NCI-H345 (cell line): ENCODE measurements around the gene LOX.
"Not testable (repeated sequence)": the region's sequence is repeated elsewhere in the genome, so short reads cannot be mapped to it uniquely, and the experiment has no call there.

Experiments used
- DNase-seq: peaks from one replicate; lab custom pipeline; 2025; lab: John Stamatoyannopoulos, UW

LOX gene

DNA sequence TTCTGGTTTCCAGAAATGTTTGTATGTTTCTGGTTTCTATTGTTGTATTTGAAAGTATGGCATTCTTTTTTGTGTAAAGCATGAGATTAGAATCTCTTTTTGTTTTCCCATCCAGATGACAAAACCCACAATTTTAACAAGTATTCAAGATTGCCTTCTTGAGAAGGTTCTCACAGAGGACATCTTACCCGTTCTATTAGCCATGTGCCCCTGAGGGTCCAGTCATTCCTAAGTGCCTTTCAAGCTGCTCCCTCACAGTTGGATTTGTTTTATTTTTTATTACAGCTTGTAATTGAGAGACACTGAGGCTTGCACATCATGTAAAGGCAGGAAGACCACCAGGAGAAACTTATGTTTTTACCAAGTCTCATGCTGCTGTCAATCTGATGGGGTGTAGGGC lies 19.3 kb upstream of the LOX start:
- DNase-seq, result no peak

DNA sequence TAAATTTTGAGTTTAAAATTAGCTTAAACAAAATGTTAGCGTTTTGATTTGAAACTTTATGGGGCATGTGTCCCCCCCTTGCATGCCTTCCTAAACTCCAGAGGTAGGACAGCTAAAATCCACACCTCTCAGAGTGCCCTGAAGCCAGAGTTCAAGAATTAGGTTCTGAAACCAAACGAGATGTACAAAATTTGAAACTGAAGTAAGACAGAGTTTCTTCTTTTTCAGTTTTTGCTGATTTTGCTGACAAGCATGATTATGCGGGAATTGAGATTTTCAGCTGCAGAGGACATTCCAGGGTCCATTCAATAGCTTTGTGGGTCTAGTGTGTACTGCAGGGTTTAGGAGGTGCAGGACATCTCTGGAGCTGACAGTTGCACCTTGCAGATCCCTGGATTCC lies 17.1 kb upstream of the LOX start:
- no peak for DNase-seq

DNA sequence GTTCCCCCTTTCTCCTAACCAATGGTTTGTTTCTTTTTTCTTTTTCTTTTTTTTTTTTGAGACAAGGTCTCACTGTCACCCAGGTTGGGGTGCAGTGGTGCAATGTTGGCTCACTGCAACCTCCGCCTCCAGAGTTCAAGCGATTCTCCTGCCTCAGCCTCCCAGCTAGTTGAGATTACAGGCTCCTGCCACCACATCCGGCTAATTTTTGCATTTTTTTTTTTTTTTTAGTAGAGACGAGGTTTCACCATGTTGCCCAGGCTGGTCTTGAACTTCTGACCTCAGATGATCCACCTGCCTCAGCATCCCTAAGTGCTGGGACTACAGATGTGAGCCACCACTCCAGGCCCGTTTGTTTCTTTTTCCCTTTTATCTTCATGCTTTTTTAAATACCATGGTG lies 16.2 kb upstream of the LOX start:
- not testable (repeated sequence) for DNase-seq

DNA sequence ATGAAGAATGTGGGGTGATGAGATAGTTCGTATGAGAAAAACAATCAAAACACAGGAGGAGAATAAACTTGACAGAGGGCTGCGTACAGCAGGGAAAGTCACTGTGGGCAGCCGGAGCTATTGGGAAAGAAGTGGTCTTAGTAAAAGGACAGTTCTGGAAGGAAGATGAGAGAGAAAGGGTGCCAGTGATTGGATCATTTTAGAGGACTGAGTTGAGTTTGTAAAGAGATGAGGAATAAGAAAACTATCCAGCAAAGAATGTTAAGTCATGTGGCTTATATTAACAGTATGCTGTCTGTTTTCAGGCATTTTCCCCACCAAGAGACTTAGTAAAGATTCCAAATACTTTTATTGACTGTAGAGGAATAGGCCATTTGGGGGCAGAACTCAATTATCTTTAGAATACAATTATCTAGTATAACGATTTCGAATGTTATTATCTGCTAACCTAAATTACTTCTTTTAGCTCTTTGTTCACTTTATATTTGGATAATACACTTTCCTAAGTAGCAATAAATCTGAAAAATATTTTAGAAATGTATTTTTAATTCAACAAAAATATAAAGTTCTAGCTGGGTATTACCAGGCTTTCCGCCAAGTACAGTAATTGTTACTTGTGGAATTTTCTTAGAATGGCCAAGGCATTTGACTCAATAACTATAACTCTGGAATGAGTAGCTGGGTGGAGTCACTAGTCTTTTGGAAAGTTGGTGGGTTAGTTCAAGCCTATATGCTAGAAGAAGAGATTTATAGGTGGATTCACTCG lies 15.5 kb upstream of the LOX start:
- no peak for DNase-seq

DNA sequence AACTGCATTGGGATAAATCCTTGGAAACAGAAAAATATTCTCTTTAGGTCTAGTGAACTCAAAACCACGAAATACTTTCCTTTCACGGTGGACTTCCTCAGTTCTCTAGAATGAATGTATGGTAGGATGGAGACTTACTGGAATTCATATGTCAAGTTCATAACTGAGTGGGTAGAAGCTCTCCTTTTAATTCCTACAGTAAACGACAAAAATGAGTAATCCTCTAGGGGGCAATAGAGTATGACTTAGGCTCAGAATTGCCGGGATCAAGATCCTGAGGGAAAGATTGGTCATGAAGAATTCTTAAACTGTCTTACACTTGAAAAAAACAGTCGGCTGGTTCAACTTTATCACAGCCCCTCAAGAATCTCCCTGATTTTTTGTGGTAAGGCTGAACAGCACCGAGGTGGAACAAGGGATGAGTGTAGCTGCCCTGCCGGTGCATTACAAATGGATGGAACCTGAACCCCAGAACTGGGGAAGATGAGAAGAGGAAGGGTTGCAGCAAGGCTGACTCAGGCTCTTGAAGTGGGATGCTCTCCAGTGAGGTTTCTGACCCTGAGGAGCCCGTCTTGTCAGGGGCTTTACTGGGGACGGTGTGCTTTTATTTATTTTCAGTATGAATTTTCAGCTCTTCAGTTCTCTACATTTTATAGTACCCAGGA lies 14.0 kb upstream of the LOX start:
- no peak for DNase-seq

DNA sequence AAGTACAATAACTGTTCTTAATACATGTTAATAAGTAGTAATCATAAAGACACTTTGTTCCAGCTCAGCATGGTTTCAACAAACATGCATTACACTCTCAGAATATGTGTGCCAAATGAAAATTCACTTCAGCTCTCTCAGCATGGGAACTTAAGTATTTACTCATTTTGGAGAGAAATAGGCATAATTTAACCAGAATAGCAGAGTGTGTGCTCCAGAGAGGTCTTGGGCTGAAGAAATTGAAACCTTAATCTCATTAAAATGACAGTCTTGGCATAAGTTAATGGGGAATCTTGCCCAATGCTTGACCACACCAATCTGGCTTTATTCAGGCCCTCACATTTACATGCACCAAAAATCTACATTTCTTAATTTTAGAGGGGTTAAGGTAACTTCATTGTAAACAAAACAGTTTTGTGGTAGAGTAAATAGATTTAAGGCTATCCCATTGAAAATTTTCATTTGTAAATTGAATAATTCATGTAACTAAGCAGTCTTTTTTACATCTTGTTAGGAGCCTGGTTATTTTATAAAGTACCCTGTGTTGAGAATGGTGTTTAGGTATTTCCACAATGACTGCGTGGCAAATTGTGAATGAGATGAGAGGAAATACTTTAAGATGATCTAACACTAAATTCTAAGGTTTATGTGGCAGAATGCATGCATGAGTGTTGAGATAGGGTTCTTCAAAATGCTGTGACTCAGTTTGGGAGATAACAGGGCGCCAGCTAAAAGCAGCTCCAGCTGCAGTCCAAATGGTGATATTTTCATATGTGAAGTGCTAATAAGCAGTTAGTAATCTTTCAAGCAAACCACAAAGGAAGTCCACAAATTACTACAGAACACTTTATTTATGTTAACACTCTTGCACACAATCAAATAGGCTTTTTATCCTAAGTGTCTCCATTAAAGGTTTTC lies 11.3 kb upstream of the LOX start:
- no peak for DNase-seq

DNA sequence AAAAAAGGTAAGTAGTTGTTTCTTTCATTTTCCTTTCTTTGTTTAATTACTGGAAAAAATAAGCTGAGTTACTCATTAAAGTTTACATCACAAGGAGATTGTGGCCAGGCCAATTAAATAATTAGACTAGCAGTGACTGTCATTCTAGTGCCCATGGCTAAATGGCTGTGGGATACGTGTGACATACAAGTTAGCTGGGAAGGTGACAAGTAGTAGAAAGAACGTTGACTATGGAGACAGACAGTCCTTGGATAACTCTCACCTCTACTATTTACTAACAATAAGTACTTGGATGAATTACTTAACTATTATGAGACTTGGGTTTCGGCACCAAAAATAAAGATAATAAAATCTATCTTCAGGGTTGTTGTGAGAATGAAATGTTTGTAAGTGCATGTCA lies 7.0 kb upstream of the LOX start:
- no peak for DNase-seq

DNA sequence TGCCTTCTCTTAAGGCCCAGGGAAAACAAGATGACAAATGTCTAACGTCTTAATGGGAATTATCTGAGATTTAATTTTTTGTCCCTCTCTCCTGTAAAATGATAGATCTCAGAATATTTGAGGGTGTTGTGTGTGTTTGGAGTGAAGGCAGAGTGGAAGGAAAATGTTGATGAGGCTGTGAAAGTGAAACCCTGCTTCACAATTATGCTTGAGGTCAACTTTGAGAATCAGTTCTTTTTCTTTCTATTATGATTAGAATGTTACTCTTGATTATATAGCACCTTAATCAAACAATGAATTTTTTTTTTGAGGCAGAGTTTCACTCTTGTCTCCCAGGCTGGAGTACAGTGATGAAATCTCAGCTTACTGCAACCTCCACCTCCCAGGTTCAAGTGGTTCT lies 5.5 kb upstream of the LOX start:
- no peak for DNase-seq

DNA sequence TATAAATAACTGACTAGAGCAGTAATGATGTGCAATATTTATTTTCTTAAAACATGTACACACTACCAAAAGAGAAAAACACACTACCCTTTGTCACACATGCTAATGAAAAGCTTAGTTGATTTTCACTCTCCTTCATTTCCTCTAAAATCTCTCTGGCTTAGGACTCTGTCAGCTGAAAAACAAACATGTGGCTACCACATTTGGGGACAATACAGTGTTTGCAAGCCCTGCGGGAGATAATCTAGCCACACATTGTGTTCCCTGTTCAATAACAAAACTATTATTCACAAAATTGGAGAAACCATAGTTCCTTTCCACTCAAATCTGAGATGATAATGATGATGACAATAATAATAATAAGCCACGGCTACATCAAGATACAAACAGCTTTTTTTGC lies 3.5 kb upstream of the LOX start:
- DNase-seq, result no peak

DNA sequence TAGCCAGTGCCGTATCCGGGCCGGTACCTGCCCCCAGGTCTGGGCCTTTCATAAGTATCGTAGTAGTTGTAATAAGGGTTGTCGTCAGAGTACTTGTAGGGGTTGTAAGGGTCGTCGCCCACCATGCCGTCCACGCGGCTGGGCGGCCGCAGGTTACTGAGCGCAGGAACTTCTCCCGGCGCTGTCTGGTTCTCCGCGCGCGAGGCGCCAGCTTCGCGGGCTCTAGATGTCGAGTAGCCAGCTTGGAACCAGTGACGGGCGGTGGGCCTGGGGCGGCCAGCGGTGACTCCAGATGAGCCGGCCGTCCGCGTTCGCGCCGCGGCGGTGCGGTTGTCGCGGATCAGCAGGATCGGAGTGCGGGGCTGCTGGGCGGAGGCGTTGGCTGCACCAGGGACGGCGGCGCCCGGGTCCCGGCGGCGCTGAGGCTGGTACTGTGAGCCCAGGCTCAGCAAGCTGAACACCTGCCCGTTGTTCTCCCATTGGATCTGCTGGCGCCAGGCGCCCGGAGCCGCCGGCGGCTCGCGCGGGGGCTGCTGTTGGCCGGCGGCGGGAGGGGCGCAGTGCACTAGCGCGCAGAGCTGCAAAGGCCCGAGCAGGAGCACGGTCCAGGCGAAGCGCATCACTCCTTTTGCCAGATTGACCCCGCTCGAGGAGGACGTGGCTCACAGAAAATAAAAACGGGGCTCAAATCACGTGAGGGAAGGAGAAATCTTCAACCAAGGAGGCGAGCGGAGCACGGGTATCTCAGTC lies 518 bp downstream of the LOX start:
- DNase-seq, result peak; percentile 5

DNA sequence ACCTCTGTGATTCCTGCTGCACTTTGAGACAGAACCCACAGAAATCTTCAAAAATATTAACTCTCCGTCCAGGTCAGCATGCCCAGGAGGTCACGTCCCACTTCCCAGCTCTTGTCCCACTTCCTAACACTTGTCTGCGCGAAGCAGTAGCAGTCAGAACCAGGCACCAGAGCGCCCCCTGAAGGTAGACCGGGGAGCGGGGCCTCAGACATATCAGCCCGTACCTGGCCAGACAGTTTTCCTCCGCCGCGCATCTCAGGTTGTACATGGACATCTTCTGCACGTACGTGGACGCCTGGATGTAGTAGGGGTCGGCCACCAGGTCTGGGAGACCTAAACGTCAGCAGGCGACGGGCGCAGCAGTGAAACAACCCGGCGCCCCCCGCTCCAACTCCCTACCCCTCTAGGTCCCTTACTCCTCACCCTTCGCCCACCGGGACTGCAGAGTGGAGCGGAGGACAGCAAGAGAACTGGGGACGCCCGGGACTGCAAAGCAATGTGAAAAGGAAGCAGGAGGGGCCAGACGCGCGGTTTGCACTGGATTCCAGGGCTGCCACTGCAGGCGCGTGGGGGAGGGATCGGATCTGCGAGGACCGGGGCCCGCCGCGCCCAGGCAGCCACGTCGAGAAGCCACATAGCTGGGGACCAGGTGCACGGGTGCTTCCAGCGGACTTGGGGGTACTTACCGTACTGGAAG lies 1.2 kb downstream of the LOX start:
- peak; percentile 59 for DNase-seq

DNA sequence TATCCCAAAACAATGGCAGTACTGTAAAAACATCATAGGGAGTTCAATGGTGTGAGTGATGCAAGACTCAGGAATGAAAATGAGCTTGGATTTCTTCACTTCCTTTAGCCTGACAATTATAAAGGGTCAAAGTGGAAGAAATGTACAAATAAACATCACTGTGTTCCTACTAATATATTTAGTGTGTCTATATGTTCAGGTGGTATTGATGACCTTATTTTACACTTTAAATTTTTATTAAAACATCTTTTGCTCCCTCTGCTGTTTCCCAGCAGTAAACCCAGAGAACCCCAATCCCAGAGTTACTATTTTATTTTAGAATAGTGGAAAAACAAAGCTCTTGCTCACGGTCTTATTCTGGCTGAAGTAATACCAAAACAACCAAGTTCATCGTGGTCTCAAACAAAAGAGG lies 2.0 kb downstream of the LOX start:
- DNase-seq, result no peak

DNA sequence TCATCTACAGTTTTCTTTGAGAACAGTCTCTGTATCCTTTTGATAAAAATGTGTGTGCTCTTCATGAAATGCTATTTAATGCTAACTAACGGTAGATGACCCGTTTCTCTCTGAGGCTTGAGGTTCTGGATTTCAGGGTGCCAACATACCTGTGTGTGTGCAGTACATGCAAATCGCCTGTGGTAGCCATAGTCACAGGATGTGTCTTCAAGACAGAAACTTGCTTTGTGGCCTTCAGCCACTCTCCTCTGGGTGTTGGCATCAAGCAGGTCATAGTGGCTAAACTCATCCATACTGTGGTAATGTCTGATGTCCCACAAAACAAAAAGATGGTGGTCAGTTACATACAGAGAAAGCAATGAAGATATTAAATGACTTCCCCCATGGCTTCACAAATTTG lies 4.2 kb downstream of the LOX start:
- DNase-seq, result no peak

DNA sequence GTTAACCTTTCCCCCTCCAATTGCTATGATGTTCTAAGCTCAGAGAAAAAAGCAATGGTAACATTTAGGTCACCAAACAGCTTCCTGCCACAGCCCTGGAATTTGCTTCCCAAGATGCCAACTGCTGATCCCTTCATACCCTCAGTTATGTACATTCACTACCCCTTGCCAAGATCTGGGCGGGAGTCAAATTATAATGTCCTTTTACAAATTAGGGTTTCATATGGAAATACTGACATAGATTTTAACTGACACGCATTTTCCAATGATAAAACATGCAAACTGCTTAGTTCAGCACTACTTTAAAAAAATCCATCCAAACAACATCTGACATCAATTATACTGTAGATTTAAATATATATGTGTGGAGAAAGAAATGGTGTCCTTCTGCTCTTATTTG lies 5.0 kb downstream of the LOX start:
- no peak for DNase-seq

DNA sequence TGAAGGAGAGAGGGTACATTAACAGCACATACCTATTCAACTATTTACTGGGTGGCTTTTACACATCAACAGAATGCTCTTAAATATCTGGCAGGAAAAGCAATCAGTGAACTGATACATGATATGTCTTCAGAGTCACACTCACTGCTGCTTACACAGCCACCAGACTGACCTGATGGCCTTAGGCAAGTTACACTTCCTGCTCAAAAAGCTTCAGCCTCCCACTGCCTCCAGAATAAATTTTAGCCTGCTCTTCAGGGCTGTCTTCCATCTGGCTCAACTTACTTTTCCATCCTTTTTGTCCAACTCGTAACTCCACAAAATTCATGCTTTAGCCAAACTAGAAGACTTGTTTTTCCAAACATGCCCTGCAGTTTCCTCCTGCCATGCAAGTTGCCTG lies 10.7 kb downstream of the LOX start:
- no peak for DNase-seq

DNA sequence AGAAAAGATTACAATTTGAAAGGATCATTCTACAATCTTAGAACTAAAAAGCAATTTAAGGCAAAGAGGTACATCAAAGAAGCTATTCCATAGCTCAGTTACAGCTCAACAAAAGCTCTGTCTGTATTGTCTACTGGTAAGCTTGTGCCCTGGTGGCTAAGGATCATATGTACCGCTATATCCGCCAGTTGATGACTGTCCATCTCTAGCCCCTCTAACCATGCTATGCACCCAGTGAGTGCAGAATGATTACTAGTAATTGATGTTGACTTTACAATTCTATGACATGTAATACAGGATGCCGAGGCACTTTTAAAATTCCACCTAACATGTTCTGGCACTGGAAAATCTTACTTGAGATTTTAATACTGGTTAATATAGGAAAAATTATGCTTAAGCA lies 13.1 kb downstream of the LOX start:
- DNase-seq, result no peak

DNA sequence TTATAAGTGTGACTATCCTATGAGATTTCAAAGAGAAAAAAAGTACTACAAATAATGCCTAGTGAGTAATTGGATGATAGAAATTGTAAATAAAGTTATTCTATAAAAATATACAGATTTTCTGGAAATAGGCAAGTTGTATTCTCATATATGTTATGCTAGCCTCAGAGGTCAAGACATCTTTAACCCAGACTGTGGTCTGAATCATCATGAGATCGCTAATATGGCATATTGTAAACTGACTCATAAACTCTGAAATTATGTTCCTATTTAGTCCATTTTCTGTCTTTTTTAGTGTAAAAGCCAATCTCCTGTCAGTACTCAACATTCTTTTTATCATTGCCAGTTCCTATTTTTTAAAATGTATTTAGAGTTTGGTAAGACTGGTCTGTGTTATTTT lies 14.2 kb downstream of the LOX start:
- no peak for DNase-seq

DNA sequence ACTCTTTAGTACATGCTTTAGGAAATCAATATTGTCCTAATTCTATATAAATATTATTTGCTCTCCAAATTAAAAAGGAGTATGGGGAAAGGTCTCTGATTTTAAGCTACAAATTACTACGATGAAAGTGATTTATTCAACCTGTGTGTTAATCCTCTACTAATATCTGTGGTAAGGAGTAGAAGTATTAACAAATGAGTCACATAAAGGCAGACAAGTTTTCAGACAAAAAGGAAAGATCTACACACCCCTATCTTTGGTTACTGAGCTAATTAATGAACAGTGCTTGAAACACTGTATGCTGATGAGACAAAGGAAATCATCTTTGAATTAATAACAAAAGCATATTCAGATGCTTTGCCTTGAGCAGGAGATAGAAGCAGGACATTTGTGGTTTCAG lies 15.9 kb downstream of the LOX start:
- no peak for DNase-seq

DNA sequence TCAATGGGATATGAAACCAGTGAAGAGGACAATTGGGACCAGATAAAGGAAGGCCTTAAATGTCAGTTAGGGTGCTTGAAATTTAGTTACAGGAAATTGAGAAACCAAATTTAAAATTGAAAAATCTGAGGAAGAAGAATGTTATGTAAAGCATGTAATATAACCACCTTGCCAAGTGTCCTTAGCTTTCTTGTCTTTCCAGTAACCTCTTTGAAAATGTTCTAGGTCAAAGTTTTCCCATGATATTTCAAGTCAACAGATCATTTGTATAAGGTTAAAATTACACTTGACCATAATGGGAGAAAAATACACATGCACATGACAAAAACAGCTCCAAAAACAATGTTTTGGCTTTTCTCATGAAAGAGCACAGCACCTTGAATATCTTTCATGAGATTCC lies 21.1 kb downstream of the LOX start:
- DNase-seq, result no peak

DNA sequence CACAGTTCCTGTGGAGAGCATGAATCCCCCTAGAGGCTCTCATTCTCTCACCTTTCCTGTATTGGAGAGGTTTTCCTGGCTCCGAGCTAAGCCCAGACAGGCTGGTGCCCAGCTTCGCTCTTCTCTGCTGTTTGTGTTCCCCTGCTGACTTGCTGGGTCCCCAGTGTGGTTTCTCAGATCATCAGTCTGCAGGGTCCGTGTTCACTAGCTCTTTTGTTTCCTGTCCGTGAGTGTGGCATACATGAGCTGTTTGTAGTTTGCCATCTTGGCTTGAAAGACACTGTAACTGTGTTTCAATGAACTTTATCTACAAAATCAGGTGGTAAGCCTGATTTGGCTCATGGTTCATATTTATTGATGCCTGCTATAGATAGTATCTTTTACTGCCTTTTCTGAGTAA lies 23.8 kb downstream of the LOX start:
- no peak for DNase-seq
